Lung (tissue), 16 donors: ENCODE results near the gene SCAANT1. TPM values are rescaled to one million over a fixed set of nuclear protein-coding genes. Genes with fewer than 3 reads are reported as not detected.
A peak's percentile ranks its signal among the peaks of the same experiment; 100 is the strongest.

ENCODE experiments used
- ATAC-seq: fragments of 200-7000 bp; cut with Tn5 transposase; one replicate; pipeline ENCODE4 v1.9.1; 2020; ENCODE audit warnings: moderate number of reproducible peaks; ENCODE audit not compliant: insufficient read depth, low FRiP score
- DNase-seq, 3 donors: peaks; one replicate each; pipeline ENCODE4 v3.0.0-alpha.2; 2013 to 2017
- H3K27ac ChIP-seq, 2 donors: one replicate each; pipeline ENCODE4 v1.5.1; 2013; ENCODE audit warnings: mild to moderate bottlenecking in 2 of 2, moderate library complexity in 2 of 2, control low read depth in 1 of 2, inconsistent platforms in 1 of 2, low read depth in 1 of 2, low read length in 1 of 2
- H3K27me3 ChIP-seq, 3 donors: one replicate each; pipeline ENCODE4 v1.5.1; 2013; ENCODE audit warnings: low read length in 2 of 3; ENCODE audit not compliant: control insufficient read depth in 3 of 3, insufficient read depth in 3 of 3
- H3K36me3 ChIP-seq, 4 donors: one replicate each; pipeline ENCODE4 v1.5.1; 2013; ENCODE audit warnings: low read length in 4 of 4, mild to moderate bottlenecking in 1 of 4, moderate library complexity in 1 of 4; ENCODE audit not compliant: control insufficient read depth in 4 of 4, insufficient read depth in 4 of 4
- H3K4me1 ChIP-seq, 5 donors: one replicate each; pipeline ENCODE4 v1.5.1; 2013; ENCODE audit warnings: low read length in 5 of 5, mild to moderate bottlenecking in 2 of 5, moderate library complexity in 1 of 5; ENCODE audit not compliant: control insufficient read depth in 5 of 5, insufficient read depth in 5 of 5
- H3K4me3 ChIP-seq: one replicate; pipeline ENCODE4 v1.5.1; 2013; ENCODE audit warnings: mild to moderate bottlenecking, control low read depth, moderate library complexity
- H3K9ac ChIP-seq, 2 donors: one replicate each; pipeline ENCODE4 v1.5.1; 2013; ENCODE audit warnings: low read length in 2 of 2, control low read depth in 1 of 2; ENCODE audit not compliant: insufficient read depth in 1 of 2
- H3K9me3 ChIP-seq, 4 donors: one replicate each; pipeline ENCODE4 v1.5.1; 2013; ENCODE audit warnings: low read length in 3 of 4, mild to moderate bottlenecking in 1 of 4, moderate library complexity in 1 of 4; ENCODE audit not compliant: control insufficient read depth in 4 of 4, insufficient read depth in 3 of 4
- CTCF ChIP-seq: IDR thresholded peaks from 2 replicates; pipeline ENCODE4 v1.5.1; 2012; ENCODE audit warnings: mild to moderate bottlenecking; ENCODE audit errors: control extremely low read depth, extremely low read depth
- WGBS, 2 donors: extraction: QIAGEN DNeasy Blood & Tissue Kit; methylation state at CpG; one replicate each; pipeline ENCODE4 v1.1.7; 2013; 5-methylcytosine and 5-hydroxymethylcytosine counted together
- long read RNA-seq, 5 donors: transcript quantifications; one replicate each; lab custom pipeline, GENCODE V29; 2026
- polyA plus RNA-seq, 2 donors: library from polyadenylated mRNA; stranded (reverse); fragments of 200-250 nt; gene quantifications; one replicate each; pipeline ENCODE4 v1.2.1, GENCODE V29; 2013
- total RNA-seq, 2 donors: library from RNA; depleted of rRNA in 1 of 2; stranded (reverse); fragments of >200 nt in 1 of 2; gene quantifications; one replicate each; pipeline ENCODE4 v1.2.1, GENCODE V29; 2014 to 2021
- donor health status: control.
- donor health status: control.
- donor health status: Bipolar disorder and iron deficiency.
- donor health status: healthy.
- donor health status: DM: yes; HTN: yes; CAD: no.

SCAANT1 gene
- total RNA-seq (not detected), polyA plus RNA-seq (not detected)
- long read RNA-seq, donor 1, partial matches to known transcripts, result 0 of 1 reads
- long read RNA-seq, donor 1, other reads (novel, unspliced or antisense), result 0 of 1 reads
- long read RNA-seq, donor 2, result 0 reads
- long read RNA-seq, donor 3, result 0 reads
- long read RNA-seq, donor 4, result 0 reads
- long read RNA-seq, donor 5, partial matches to known transcripts, result 17 of 17 reads
- long read RNA-seq, donor 5, other reads (novel, unspliced or antisense), result 0 of 17 reads

DNA sequence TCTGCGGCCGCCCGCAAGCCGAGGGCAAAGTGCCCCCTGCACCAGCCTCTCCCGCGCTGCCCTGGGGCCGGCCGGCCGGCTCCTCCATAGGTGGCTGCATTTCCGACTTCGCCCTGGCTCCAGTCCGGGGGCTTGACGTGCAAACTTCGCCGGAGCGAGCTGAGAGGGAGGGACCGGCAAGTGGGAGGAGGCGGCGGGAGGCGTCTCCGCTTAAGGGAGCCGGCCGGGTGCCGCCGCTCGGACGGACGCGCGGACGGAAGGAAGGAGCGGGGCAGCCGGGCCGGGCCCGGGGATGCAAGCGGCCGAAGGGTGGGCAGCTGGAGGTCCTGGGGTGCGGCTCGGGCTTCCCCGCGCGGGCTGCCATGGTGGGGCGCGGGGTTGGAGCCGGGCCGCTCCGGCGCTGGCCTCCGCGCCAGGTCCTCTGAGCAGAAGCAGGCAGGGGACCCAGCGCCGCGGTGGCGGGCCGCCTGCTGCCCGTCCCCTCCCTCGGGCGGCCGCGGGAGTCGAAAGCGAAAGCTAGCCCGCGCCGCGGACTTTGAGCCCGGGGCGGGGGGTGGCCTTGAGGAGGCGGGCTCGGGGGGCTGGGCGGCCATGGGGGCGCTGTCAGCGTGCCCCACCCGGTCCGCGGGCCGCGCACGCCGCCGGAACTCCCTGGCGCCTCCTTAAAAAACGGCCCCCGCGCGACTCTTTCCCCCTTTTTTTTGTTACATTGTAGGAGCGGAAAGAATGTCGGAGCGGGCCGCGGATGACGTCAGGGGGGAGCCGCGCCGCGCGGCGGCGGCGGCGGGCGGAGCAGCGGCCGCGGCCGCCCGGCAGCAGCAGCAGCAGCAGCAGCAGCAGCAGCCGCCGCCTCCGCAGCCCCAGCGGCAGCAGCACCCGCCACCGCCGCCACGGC lies at the start of gene SCAANT1:
Gene SCAANT1 (minus strand): TSS at position 511 of the 895 bp plus-strand sequence.
- ATAC-seq, result peak; percentile 92
- no peak for TF ChIP-seq CTCF
- 0% methylated on average over 70 to 115 of the region's 115 CpGs for WGBS, 2 donors

GRCh38 chr3:63961891-63962290 lies 49.7 kb upstream of the SCAANT1 start:
- no peak overlapping the region for H3K9ac ChIP-seq
- peak; percentile 63 for ATAC-seq
- H3K9me3 ChIP-seq, result no peaks in the 10 kb centered on the region
- no peak for DNase-seq
- H3K4me1 ChIP-seq, result peaks cover 5 to 27% (median 9%) of the 10 kb centered on the region in 5 donors
- H3K4me3 ChIP-seq, result no peak overlapping the region
- H3K27me3 ChIP-seq, result no peaks in the 10 kb centered on the region
- H3K36me3 ChIP-seq, result peaks cover 0 to 3% (median 0%) of the 10 kb centered on the region in 4 donors
- TF ChIP-seq CTCF, result peak; percentile 40
- no peak overlapping the region for H3K27ac ChIP-seq
- 3 to 7% methylated on average over 2 of the region's 2 CpGs for WGBS, 2 donors

More for the DNA sequence above, at the start of gene SCAANT1:
- peak; percentile 92 to 95 (median 94) for DNase-seq
- H3K4me1 ChIP-seq, result peaks cover 3 to 49% (median 19%) of the 10 kb centered on the region in 5 donors
- H3K9ac ChIP-seq, result peak within 1 kb of the TSS; percentile 41 to 85
- H3K27me3 ChIP-seq, result no peaks in the 10 kb centered on the region
- peaks cover 3 to 9% (median 5%) of the 10 kb centered on the region in 4 donors for H3K36me3 ChIP-seq
- H3K27ac ChIP-seq, result peak within 1 kb of the TSS; percentile 99
- H3K4me3 ChIP-seq, result peak within 1 kb of the TSS; percentile 80
- no peaks in the 10 kb centered on the region for H3K9me3 ChIP-seq

DNA sequence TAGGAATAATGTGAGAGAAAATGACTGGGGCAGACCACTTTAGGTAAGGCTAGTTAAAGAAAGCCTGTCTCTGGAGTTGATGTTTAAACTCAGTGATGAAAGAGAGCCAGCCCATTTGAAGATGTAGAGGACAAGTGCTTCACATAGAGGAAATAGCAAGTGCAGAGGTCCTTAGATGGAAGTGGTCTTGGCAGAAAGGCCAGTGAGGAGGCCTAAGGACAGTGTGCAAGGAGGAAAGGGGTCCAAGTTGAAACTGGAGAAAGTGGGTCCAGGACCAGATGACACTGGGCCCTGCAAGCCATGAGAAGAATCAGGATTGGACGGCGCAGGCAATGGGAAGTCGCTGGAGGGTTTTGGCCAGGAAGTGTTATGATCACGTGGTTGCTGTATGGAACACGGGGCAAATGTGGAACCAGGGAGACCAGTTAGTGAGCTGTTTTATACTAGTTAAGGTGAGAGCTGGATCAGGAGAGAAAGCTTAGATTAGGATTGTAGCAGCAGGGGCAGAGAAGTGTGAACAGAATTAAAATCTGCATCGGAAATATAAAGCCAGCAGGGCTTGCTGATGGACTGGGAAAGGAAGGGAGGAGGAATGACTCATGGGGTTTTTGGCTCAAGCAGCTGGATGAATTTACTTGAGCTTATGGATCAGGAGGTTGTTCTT lies 48.0 kb upstream of the SCAANT1 start:
- Histone ChIP-seq H3K9ac (no peak overlapping the region), H3K9me3 (no peaks in the 10 kb centered on the region), H3K27me3 (no peaks in the 10 kb centered on the region), H3K27ac (peak overlapping the region in 1 of 2 donors; percentile 37), H3K36me3 (peaks cover 0 to 4% (median 2%) of the 10 kb centered on the region in 4 donors), H3K4me1 (peaks cover 5 to 23% (median 9%) of the 10 kb centered on the region in 5 donors), H3K4me3 (no peak overlapping the region)
- ATAC-seq, result no peak
- peak in 2 of 3 donors; percentile 65 to 70 for DNase-seq
- no peak for TF ChIP-seq CTCF
- 19 to 29% methylated on average over 6 of the region's 6 CpGs for WGBS, 2 donors
